Activated T-helper 17 cell treated with anti-CD3 and anti-CD28 coated beads, Interleukin-2, amount 50 U/mL, for 72 hours (primary cell): ENCODE results near the gene ARL4C. TPM values are rescaled to one million over a fixed set of nuclear protein-coding genes. Genes with fewer than 3 reads are reported as not detected.

Source experiments
- ATAC-seq: fragments of 150-1000 bp; cut with Tn5 transposase; replicated peaks from 2 replicates; pipeline ENCODE4 v1.10.0; 2021; ENCODE audit warnings: mild to moderate bottlenecking, moderate library complexity
- H3K27ac Mint-ChIP-seq: one replicate; pipeline ENCODE4 v1.8.0; 2022; ENCODE audit warnings: mixed read lengths
- H3K27me3 Mint-ChIP-seq: one replicate; pipeline ENCODE4 v1.8.0; 2022; ENCODE audit warnings: mixed read lengths
- H3K36me3 Mint-ChIP-seq: one replicate; pipeline ENCODE4 v1.8.0; 2022; ENCODE audit warnings: low read depth, mild to moderate bottlenecking, mixed read lengths
- H3K4me1 Mint-ChIP-seq: one replicate; pipeline ENCODE4 v1.8.0; 2022; ENCODE audit warnings: mixed read lengths
- H3K4me3 Mint-ChIP-seq: one replicate; pipeline ENCODE4 v1.8.0; 2022; ENCODE audit warnings: mild to moderate bottlenecking, mixed read lengths
- H3K9me3 Mint-ChIP-seq: one replicate; pipeline ENCODE4 v1.8.0; 2022; ENCODE audit warnings: mixed read lengths
- total RNA-seq, 2 donors: library from RNA; stranded (reverse); gene quantifications; one replicate each; pipeline ENCODE4 v1.2.3, GENCODE V29; 2022

Gene ARL4C
- 100 to 1,000 TPM in 1 of 2 donors, 10 to 100 TPM in 1; 43.4 to 118 TPM for total RNA-seq

DNA sequence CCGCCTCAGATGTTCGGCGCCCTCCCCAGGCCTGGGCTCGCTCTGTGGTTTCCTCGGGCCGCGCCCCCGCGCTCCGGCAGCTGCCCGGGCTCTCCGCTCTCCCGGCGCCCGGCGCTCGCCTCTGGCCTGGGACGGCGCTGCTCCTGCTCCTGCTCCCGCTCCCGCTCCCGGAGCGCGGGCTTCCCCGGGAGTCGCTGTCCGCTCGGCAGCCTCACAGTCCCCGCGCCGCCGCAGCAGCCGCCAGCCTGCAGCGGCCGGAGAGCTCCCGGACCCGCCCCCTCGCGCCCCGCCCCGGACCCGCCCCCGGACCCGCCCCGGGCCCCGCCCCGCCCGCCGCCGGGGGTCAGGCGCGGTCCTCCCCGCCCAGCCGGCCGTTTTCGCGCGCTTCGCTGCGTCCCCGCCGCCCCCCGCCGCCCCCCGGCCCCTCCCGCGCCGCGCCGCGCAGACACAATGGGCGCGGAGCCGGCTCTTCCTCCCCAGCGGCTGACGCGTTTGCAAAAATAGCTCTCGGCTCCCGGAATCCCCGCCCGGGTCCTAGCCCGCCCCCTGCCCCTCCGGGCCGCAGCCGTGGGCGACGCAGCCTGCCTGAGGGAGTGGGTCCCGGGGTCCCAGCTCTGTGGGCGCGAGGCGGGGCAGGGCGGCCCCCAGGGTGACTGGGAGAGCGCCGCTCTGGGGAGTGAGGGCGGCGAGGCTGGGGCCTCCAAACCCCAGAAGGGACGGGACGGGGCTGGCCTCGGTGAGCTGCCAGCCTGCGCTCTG is at the start of gene ARL4C:
Gene ARL4C, minus strand, starts transcription at position 247 of the 759 bp plus-strand sequence. CDS start 495 bp downstream, outside the sequence.
- Mint-ChIP-seq H3K4me1 (peaks cover 20% of the 10 kb centered on the region), H3K36me3 (peaks cover 42% of the 10 kb centered on the region), H3K9me3 (no peaks in the 10 kb centered on the region), H3K4me3 (peak within 1 kb of the TSS; percentile 91), H3K27me3 (no peaks in the 10 kb centered on the region), H3K27ac (peak within 1 kb of the TSS; percentile 89)
- peak; percentile 67 for ATAC-seq

- peak; percentile 85 for ATAC-seq
- Mint-ChIP-seq H3K27me3 (peaks cover 24% of the 10 kb centered on the region), H3K4me1 (no peaks in the 10 kb centered on the region), H3K4me3 (no peak overlapping the region), H3K36me3 (no peaks in the 10 kb centered on the region), H3K9me3 (no peaks in the 10 kb centered on the region), H3K27ac (no peak overlapping the region)
These were observed 48.1 kb upstream of the ARL4C start for GRCh38 chr2:234544659-234545611.

GRCh38 chr2:234542742-234543141 is 45.9 kb upstream of the ARL4C start:
- no peak for ATAC-seq
- H3K9me3 Mint-ChIP-seq: no peaks in the 10 kb centered on the region
- no peaks in the 10 kb centered on the region for H3K36me3 Mint-ChIP-seq
- H3K4me1 Mint-ChIP-seq: no peaks in the 10 kb centered on the region
- H3K27ac Mint-ChIP-seq: no peak overlapping the region
- peaks cover 15% of the 10 kb centered on the region for H3K27me3 Mint-ChIP-seq
- no peak overlapping the region for H3K4me3 Mint-ChIP-seq

DNA sequence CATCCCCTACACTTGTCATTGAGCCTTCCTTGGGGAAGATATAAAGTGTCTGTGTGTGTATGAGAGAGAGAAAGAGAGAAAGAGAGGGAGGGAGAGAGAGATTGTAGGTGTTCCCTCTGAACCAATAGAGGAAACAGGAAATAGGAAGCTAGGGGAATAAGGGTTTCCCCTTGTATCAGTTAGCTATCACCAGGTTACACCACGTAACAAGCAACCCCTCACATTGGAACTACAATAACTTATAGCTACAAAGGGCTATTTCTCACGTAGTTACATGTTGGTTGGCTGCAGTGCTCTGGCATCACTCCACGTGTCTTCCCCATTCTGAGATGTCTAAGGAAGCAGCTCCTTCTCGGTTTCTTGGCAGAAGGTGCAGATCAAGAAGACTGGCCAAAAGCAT is 41.0 kb upstream of the ARL4C start:
- Mint-ChIP-seq H3K36me3 (no peaks in the 10 kb centered on the region), H3K4me3 (no peak overlapping the region), H3K27ac (no peak overlapping the region), H3K9me3 (no peaks in the 10 kb centered on the region), H3K27me3 (peaks cover 8% of the 10 kb centered on the region), H3K4me1 (no peaks in the 10 kb centered on the region)
- no peak for ATAC-seq

DNA sequence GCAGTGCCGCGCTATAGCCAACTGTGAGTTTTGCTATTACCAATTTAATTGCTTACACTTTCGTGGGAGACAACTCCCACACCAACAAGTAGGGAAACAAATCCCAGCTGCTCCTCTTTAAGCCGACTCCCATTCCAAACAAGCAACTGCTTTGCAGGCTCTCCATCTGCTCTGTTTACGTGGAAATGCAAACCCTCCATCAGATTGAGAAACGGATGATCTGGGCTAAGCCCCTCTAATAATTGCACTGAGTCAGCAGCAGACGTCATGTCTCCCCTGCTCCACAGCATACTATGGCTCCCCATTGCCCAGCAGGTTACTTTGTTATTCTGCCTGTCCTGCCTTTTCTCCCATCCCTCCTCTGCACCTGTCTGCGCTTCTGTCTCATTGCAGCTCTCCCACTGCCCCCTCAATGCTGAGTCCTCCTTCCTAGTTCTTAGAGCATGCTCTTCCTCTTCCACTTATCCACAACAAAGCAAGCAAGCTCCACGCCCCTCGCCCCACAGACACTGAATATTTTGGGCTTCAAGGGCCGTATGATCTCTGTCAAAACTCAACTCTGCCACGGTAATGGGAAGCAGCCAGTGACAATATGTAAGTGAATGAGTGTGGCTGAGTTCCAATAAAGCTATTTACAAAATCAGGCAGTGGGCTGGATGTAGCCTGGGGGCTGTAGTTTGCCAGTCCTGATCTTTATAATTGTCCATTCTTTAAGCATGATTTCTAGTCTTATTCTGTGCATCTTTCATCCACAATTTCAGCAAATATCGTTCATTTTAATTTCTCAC is 39.5 kb upstream of the ARL4C start:
- peaks cover 4% of the 10 kb centered on the region for H3K9me3 Mint-ChIP-seq
- H3K4me3 Mint-ChIP-seq: no peak overlapping the region
- no peaks in the 10 kb centered on the region for H3K4me1 Mint-ChIP-seq
- H3K27me3 Mint-ChIP-seq: peaks cover 13% of the 10 kb centered on the region
- H3K36me3 Mint-ChIP-seq: no peaks in the 10 kb centered on the region
- ATAC-seq: no peak
- no peak overlapping the region for H3K27ac Mint-ChIP-seq

GRCh38 chr2:234535464-234535863 is 38.6 kb upstream of the ARL4C start:
- no peak for ATAC-seq
- H3K36me3 Mint-ChIP-seq: no peaks in the 10 kb centered on the region
- H3K4me1 Mint-ChIP-seq: no peaks in the 10 kb centered on the region
- no peak overlapping the region for H3K27ac Mint-ChIP-seq
- H3K27me3 Mint-ChIP-seq: peaks cover 17% of the 10 kb centered on the region
- H3K4me3 Mint-ChIP-seq: no peak overlapping the region
- peaks cover 4% of the 10 kb centered on the region for H3K9me3 Mint-ChIP-seq

DNA sequence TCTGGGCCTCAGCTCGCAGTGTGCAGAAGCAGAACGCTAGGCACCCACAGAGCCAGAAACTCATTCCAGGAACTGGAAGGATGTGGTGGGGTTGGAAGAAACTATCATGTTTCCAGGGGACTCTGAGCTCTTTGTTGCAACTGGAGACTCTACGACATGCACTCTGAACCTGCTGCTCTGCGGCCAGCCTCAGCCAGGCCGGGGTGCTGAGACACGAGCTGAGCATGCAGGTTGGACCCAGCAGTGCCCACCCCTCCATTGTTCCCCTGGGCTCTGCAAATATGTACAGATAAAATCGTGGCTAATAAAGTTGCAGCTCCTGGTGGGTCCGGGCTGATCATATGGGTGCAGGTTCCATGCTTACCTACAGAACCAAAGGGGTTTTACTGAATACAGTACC is 37.6 kb upstream of the ARL4C start:
- ATAC-seq: no peak
- Mint-ChIP-seq H3K4me3 (no peak overlapping the region), H3K36me3 (no peaks in the 10 kb centered on the region), H3K27me3 (peaks cover 15% of the 10 kb centered on the region), H3K27ac (no peak overlapping the region), H3K4me1 (no peaks in the 10 kb centered on the region), H3K9me3 (peaks cover 4% of the 10 kb centered on the region)

DNA sequence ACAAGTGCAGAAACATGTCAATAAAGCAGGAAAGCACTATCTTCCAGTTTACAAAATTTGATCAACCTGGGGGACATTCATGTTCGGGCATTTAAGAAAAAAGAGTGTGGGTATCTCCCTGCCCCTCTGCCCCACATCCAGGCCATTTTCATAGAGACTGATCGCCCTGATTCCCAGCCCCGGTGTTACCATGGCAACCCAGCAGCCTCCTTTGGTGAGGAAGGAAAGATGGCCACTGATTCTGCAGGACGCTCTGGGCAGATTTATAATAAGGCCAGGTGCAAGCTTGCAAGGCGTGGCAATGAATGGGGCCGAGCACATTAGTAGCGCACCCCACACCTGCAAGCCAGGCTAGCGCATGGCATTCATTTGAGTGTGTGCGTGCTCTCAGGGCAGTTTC is 36.7 kb upstream of the ARL4C start:
- Mint-ChIP-seq H3K27ac (no peak overlapping the region), H3K4me1 (no peaks in the 10 kb centered on the region), H3K36me3 (no peaks in the 10 kb centered on the region), H3K27me3 (peaks cover 17% of the 10 kb centered on the region), H3K9me3 (peaks cover 4% of the 10 kb centered on the region), H3K4me3 (no peak overlapping the region)
- no peak for ATAC-seq

DNA sequence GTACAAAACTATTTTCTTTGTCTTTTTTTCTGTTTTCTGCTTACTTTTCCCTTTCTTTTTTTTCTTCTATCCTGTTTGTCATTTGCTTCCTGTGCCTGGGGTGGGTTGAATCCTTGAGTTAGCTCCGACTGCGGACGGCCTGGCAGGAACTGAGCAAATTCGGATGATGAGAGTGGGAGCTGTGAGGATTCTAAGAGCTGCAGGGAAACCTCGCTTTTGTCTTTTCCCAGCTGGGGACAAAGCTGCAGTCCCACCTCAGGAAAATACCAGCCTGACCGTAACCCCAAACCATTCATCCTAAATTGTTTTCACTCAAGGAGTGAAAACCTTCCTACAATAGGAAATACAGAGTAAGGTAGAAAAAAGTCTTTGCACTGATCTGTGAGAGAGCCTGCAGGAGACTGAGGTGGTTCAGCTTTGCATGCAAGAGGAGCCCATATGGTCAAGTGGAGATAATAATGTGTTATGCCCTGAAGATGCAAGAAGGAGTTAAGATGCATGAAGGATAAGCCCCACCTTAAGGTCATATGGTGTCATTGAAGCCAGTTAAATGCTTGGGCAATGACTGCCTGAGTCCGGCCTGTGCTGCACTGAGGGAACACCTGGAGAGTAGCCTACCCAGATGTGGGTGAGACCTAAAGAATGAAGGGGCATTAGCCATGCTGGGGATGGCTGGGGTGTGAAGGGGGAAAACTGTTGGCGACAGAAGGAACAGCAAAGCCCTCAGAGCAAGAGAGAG is 31.7 kb upstream of the ARL4C start:
- no peak for ATAC-seq
- Mint-ChIP-seq H3K27me3 (peaks cover 20% of the 10 kb centered on the region), H3K27ac (no peak overlapping the region), H3K4me1 (no peaks in the 10 kb centered on the region), H3K4me3 (no peak overlapping the region), H3K9me3 (peaks cover 4% of the 10 kb centered on the region), H3K36me3 (no peaks in the 10 kb centered on the region)

GRCh38 chr2:234526711-234527110 is 29.8 kb upstream of the ARL4C start:
- Mint-ChIP-seq H3K4me3 (no peak overlapping the region), H3K9me3 (no peaks in the 10 kb centered on the region), H3K27ac (no peak overlapping the region), H3K4me1 (no peaks in the 10 kb centered on the region), H3K36me3 (no peaks in the 10 kb centered on the region), H3K27me3 (peaks cover 11% of the 10 kb centered on the region)
- ATAC-seq: no peak

DNA sequence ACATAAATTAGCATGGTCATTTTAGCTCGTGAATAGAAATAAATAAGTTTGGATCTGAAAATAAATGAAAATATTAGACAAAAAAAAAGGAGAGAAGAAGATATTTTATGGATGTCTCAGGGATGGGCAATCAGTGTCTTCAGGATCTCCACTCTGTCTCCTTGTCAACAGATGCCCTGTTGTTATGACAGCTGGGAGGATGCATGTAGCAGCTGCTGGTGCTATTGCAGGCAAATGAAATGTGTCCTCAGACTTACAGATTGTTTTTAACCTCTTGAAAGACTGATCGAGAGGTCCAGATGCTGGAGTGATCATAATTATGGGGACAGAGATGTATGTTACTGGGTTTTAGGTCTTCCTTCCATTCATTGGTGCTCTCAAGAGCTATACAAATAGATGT is 24.7 kb upstream of the ARL4C start:
- Mint-ChIP-seq H3K27me3 (no peaks in the 10 kb centered on the region), H3K27ac (no peak overlapping the region), H3K4me3 (no peak overlapping the region), H3K9me3 (no peaks in the 10 kb centered on the region), H3K36me3 (no peaks in the 10 kb centered on the region), H3K4me1 (no peaks in the 10 kb centered on the region)
- no peak for ATAC-seq

GRCh38 chr2:234518986-234519642 is 22.2 kb upstream of the ARL4C start:
- Mint-ChIP-seq H3K4me1 (no peaks in the 10 kb centered on the region), H3K36me3 (no peaks in the 10 kb centered on the region), H3K27me3 (no peaks in the 10 kb centered on the region), H3K4me3 (no peak overlapping the region), H3K9me3 (no peaks in the 10 kb centered on the region), H3K27ac (no peak overlapping the region)
- no peak for ATAC-seq

DNA sequence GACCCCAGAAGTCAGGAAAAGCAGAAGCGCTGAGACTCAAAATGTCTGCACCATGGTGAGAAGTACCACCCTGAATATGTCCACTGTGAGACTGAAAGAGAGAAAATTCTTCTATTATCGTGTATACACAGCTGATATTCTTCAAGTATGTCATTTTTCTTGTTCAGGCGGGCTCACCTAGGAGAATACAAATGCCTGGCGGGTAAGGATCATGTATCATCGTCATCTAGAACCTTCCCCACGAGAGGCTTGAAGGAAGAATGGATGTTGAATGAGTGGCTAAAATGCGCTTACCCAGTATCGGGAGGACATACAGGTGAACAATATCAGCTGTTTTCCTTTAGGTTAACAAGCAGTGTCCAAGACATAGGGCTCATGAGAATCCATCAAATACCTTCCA is 21.1 kb upstream of the ARL4C start:
- Mint-ChIP-seq H3K27ac (no peak overlapping the region), H3K4me1 (no peaks in the 10 kb centered on the region), H3K36me3 (no peaks in the 10 kb centered on the region), H3K9me3 (no peaks in the 10 kb centered on the region), H3K27me3 (no peaks in the 10 kb centered on the region), H3K4me3 (no peak overlapping the region)
- no peak for ATAC-seq
